ENCODE measurements around the gene PACSIN1.

PACSIN1 gene

DNA sequence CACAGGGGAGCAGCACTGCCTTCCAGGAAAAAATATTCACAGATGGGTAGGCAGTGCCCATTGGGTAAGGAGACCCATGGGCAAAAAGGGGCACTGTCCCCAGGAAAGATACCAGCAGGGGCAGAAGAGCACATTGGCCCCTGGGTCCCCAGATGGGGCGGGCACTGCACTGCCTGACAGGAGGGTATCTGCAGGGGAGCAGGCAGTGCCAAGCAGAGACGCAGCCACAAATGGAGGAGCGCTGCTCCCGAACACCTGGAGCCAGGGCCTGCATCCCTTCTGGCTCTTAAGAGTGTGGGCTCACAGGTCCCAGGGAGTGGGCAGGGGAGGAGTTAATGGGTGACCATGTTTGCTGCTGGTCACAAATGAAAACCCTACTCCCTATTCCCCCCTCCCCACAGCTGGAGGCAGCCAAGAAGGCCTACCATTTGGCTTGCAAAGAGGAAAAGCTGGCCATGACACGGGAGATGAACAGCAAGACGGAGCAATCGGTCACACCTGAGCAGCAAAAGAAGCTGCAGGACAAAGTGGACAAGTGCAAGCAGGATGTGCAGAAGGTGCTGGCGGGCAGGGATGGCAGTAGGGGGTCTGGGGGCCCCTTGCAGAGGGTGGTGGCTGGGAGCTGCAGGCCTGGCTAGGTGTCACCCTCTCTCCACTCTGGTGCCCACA is 63.3 kb downstream of the PACSIN1 start:
- DNase-seq (ENCODE audit: low read depth, low spot score) = no peak
- TF ChIP-seq FOXP2 (optimal IDR thresholded peaks at IDR 0.05; ENCODE audit: control extremely low read depth, extremely low read length, insufficient read depth) (no peak), EZH2 (IDR thresholded peaks at IDR 0.05) (no peak)
- Histone ChIP-seq H3K9me3 (ENCODE audit: low read depth, low read length) (no peaks in the 10 kb centered on the region), H3K4me3 (no peak overlapping the region), H3K27ac (no peak overlapping the region), H3K9ac (ENCODE audit: insufficient read length) (no peak overlapping the region), H3K36me3 (ENCODE audit: insufficient read depth, low read length) (no peaks in the 10 kb centered on the region)

DNA sequence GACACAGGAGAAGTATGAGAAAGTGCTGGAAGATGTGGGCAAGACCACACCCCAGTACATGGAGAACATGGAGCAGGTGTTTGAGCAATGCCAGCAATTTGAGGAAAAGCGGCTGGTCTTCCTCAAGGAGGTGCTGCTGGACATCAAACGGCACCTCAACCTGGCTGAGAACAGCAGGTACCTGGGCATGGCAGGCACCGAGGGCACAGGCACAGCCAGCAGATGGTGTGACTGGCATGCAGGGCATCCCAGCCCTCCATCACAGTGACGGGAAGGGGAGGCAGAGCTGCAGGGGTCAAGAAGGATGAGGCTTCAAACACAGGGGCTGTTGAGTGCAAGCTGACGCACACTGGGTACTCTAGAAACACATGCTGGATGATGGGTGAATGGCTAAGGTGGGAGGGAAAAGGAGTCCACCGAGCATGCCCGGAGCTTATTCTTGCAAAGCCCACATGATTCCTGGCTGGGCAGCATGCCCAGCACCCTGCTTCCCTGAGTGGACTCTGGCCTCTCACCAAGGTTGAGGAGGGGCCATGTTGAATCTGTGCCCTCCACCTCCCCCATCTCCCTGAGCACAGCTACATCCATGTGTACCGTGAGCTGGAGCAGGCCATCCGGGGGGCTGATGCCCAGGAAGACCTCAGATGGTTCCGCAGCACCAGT is 63.9 kb downstream of the PACSIN1 start:
- no peak for DNase-seq (ENCODE audit: low read depth, low spot score)
- Histone ChIP-seq H3K36me3 (ENCODE audit: insufficient read depth, low read length) (no peaks in the 10 kb centered on the region), H3K9me3 (ENCODE audit: low read depth, low read length) (no peaks in the 10 kb centered on the region), H3K27ac (no peak overlapping the region), H3K4me3 (no peak overlapping the region), H3K9ac (ENCODE audit: insufficient read length) (no peak overlapping the region)
- TF ChIP-seq EZH2 (IDR thresholded peaks at IDR 0.05) = no peak
- TF ChIP-seq FOXP2 (optimal IDR thresholded peaks at IDR 0.05; ENCODE audit: control extremely low read depth, extremely low read length, insufficient read depth) = no peak
- no peak for TF ChIP-seq POLR2AphosphoS5 (IDR thresholded peaks at IDR 0.05; ENCODE audit: borderline replicate concordance, low read depth, low read length)

GRCh38 chr6:34530753-34531365 is 65.0 kb downstream of the PACSIN1 start:
- no peak for TF ChIP-seq FOXP2 (optimal IDR thresholded peaks at IDR 0.05; ENCODE audit: control extremely low read depth, extremely low read length, insufficient read depth)
- Histone ChIP-seq H3K36me3 (ENCODE audit: insufficient read depth, low read length) (no peaks in the 10 kb centered on the region), H3K9ac (ENCODE audit: insufficient read length) (no peak overlapping the region), H3K4me3 (no peak overlapping the region), H3K27ac (no peak overlapping the region), H3K9me3 (ENCODE audit: low read depth, low read length) (no peaks in the 10 kb centered on the region)
- no peak for DNase-seq (ENCODE audit: low read depth, low spot score)

DNA sequence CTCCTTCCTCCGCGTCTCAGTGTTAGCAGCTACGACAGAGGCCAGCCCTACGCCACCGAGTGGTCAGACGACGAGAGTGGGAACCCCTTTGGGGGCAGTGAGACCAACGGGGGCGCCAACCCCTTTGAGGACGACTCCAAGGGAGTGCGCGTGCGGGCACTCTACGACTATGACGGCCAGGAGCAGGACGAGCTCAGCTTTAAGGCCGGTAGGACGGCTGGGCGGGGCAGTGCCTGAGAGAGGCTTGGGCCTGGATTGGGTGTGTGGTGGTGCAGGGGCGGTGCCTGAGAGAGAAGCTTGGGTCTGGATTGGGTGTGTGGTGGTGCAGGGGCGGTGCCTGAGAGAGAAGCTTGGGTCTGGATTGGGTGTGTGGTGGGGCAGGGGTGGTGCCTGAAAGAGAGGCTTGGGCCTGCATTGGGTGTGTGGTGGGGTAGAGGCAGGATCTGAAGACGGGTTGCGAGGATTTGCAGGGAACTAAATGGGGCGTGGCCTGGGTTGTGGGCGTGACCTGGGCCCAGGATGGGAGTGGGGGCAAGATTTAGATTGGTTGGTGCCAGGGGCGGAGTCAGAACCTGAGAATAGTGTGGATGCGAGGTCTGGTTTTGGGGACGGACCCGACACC is 65.8 kb downstream of the PACSIN1 start:
- Histone ChIP-seq H3K9me3 (ENCODE audit: low read depth, low read length) (no peaks in the 10 kb centered on the region), H3K4me3 (no peak overlapping the region), H3K36me3 (ENCODE audit: insufficient read depth, low read length) (no peaks in the 10 kb centered on the region), H3K27ac (no peak overlapping the region), H3K9ac (ENCODE audit: insufficient read length) (no peak overlapping the region)
- DNase-seq (ENCODE audit: low read depth, low spot score) = no peak
- TF ChIP-seq FOXP2 (optimal IDR thresholded peaks at IDR 0.05; ENCODE audit: control extremely low read depth, extremely low read length, insufficient read depth) (no peak), POLR2AphosphoS5 (IDR thresholded peaks at IDR 0.05; ENCODE audit: borderline replicate concordance, low read depth, low read length) (no peak), EZH2 (IDR thresholded peaks at IDR 0.05) (no peak)

GRCh38 chr6:34532230-34532629 is 66.4 kb downstream of the PACSIN1 start:
- H3K9me3 ChIP-seq (ENCODE audit: low read depth, low read length) = no peaks in the 10 kb centered on the region
- no peaks in the 10 kb centered on the region for H3K36me3 ChIP-seq (ENCODE audit: insufficient read depth, low read length)
- no peak for DNase-seq (ENCODE audit: low read depth, low spot score)
- no peak overlapping the region for H3K9ac ChIP-seq (ENCODE audit: insufficient read length)
- H3K4me3 ChIP-seq = no peak overlapping the region
- TF ChIP-seq EZH2 (IDR thresholded peaks at IDR 0.05) (no peak), POLR2AphosphoS5 (IDR thresholded peaks at IDR 0.05; ENCODE audit: borderline replicate concordance, low read depth, low read length) (no peak), FOXP2 (optimal IDR thresholded peaks at IDR 0.05; ENCODE audit: control extremely low read depth, extremely low read length, insufficient read depth) (no peak)
- no peak overlapping the region for H3K27ac ChIP-seq

- Histone ChIP-seq H3K9me3 (ENCODE audit: low read depth, low read length) (no peaks in the 10 kb centered on the region), H3K9ac (ENCODE audit: insufficient read length) (no peak overlapping the region), H3K36me3 (ENCODE audit: insufficient read depth, low read length) (no peaks in the 10 kb centered on the region), H3K4me3 (no peak overlapping the region), H3K27ac (no peak overlapping the region)
- no peak for DNase-seq (ENCODE audit: low read depth, low spot score)
- TF ChIP-seq FOXP2 (optimal IDR thresholded peaks at IDR 0.05; ENCODE audit: control extremely low read depth, extremely low read length, insufficient read depth) (no peak), EZH2 (IDR thresholded peaks at IDR 0.05) (no peak), POLR2AphosphoS5 (IDR thresholded peaks at IDR 0.05; ENCODE audit: borderline replicate concordance, low read depth, low read length) (no peak)
These were observed 68.3 kb downstream of the PACSIN1 start for GRCh38 chr6:34534146-34534545.

- no peak overlapping the region for H3K4me3 ChIP-seq
- no peak overlapping the region for H3K9ac ChIP-seq (ENCODE audit: insufficient read length)
- DNase-seq (ENCODE audit: low read depth, low spot score) = no peak
- TF ChIP-seq POLR2AphosphoS5 (IDR thresholded peaks at IDR 0.05; ENCODE audit: borderline replicate concordance, low read depth, low read length) (no peak), EZH2 (IDR thresholded peaks at IDR 0.05) (no peak), FOXP2 (optimal IDR thresholded peaks at IDR 0.05; ENCODE audit: control extremely low read depth, extremely low read length, insufficient read depth) (no peak)
- H3K36me3 ChIP-seq (ENCODE audit: insufficient read depth, low read length) = no peaks in the 10 kb centered on the region
- H3K9me3 ChIP-seq (ENCODE audit: low read depth, low read length) = no peaks in the 10 kb centered on the region
- H3K27ac ChIP-seq = no peak overlapping the region
These were observed 68.8 kb downstream of the PACSIN1 start for GRCh38 chr6:34534656-34535055.

GRCh38 chr6:34535199-34535598 is 69.3 kb downstream of the PACSIN1 start:
- H3K27ac ChIP-seq = no peak overlapping the region
- no peak overlapping the region for H3K4me3 ChIP-seq
- H3K9me3 ChIP-seq (ENCODE audit: low read depth, low read length) = no peaks in the 10 kb centered on the region
- DNase-seq (ENCODE audit: low read depth, low spot score) = no peak
- no peak overlapping the region for H3K9ac ChIP-seq (ENCODE audit: insufficient read length)
- H3K36me3 ChIP-seq (ENCODE audit: insufficient read depth, low read length) = no peaks in the 10 kb centered on the region
- no peak for TF ChIP-seq POLR2AphosphoS5 (IDR thresholded peaks at IDR 0.05; ENCODE audit: borderline replicate concordance, low read depth, low read length)
- TF ChIP-seq FOXP2 (optimal IDR thresholded peaks at IDR 0.05; ENCODE audit: control extremely low read depth, extremely low read length, insufficient read depth) = no peak
- no peak for TF ChIP-seq EZH2 (IDR thresholded peaks at IDR 0.05)

Data from SK-N-MC (cell line).